Upper lobe of right lung (tissue), 1 donor: ENCODE measurements around the gene DDX39A. TPM values are rescaled to one million over a fixed set of nuclear protein-coding genes. Genes with fewer than 3 reads are reported as not detected.

Experiments used
- ATAC-seq: fragments of 200-7000 bp; cut with Tn5 transposase; one replicate; pipeline ENCODE4 v1.9.1; 2020; ENCODE audit warnings: mild to moderate bottlenecking, moderate library complexity
- DNase-seq: peaks from one replicate; pipeline ENCODE4 v3.0.0-alpha.2; 2020
- H3K27ac ChIP-seq: fragments of 200-600 bp; one replicate; pipeline ENCODE4 v1.8.0; 2022
- H3K27me3 ChIP-seq: fragments of 200-600 bp; one replicate; pipeline ENCODE4 v1.8.0; 2022; ENCODE audit warnings: mild to moderate bottlenecking
- H3K36me3 ChIP-seq: fragments of 200-600 bp; one replicate; pipeline ENCODE4 v1.8.0; 2022
- H3K4me1 ChIP-seq: fragments of 200-600 bp; one replicate; pipeline ENCODE4 v1.8.0; 2022
- H3K4me3 ChIP-seq: fragments of 200-600 bp; one replicate; pipeline ENCODE4 v1.8.0; 2022; ENCODE audit warnings: mild to moderate bottlenecking
- H3K9me3 ChIP-seq: fragments of 200-600 bp; one replicate; pipeline ENCODE4 v1.8.0; 2022
- intact Hi-C: fragments of 100-400 bp; cut with DNase I; formaldehyde crosslinking; loops from one replicate; pipeline ENCODE4 v1.11.0; 2022
- total RNA-seq: library from RNA; stranded (reverse); fragmentation: NEBNext Ultra II Directional; extraction: Animal tissue kit (Norgen Biotek cat#: 25700); gene quantifications from one replicate; pipeline ENCODE4 v1.2.1, GENCODE V29; 2021
- TF ChIP-seq, protein P1 (sequence below): fragments of 200-600 bp; IDR thresholded peaks from one replicate; pipeline ENCODE4 v1.8.0; 2022; ENCODE audit warnings: antibody characterized with exemption
- donor health status: DM: no; HTN: yes; CAD: no; lungs with severe emphysema.

The DDX39A gene
- total RNA-seq, 1 donor from 2014 or later, result 63.0 TPM

DNA sequence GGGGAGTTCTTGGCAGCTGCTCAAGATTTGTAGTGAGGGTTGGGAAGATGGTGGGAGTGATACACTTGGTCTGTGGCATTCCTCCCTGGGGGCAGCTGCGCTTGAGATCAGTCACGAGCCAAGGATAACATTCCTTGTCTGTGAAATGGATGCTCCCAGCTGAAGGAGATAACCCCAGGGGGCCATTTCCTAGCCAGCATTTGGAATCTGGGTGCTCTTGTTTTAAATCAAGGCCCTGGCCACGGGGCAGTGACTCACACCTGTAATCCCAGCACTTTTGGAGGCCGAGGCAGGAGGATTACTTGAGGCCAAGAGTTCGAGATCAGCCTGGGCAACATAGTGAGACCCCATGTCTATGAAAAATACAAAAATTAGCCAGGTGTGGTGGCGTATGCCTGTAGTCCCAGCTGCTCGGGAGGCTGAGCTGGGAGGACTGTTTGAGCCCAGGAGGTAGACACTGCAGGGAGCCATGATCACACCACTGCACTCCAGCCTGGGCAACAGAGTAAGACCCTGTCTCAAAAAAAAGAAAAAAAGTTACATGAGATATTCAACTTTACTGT, 18.5 kb upstream of the DDX39A start:
- TF ChIP-seq, protein P1, sequence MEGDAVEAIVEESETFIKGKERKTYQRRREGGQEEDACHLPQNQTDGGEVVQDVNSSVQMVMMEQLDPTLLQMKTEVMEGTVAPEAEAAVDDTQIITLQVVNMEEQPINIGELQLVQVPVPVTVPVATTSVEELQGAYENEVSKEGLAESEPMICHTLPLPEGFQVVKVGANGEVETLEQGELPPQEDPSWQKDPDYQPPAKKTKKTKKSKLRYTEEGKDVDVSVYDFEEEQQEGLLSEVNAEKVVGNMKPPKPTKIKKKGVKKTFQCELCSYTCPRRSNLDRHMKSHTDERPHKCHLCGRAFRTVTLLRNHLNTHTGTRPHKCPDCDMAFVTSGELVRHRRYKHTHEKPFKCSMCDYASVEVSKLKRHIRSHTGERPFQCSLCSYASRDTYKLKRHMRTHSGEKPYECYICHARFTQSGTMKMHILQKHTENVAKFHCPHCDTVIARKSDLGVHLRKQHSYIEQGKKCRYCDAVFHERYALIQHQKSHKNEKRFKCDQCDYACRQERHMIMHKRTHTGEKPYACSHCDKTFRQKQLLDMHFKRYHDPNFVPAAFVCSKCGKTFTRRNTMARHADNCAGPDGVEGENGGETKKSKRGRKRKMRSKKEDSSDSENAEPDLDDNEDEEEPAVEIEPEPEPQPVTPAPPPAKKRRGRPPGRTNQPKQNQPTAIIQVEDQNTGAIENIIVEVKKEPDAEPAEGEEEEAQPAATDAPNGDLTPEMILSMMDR, result no peak
- Histone ChIP-seq H3K27me3 (no peaks in the 10 kb centered on the region), H3K4me3 (no peak overlapping the region), H3K36me3 (peaks cover 18% of the 10 kb centered on the region), H3K4me1 (peaks cover 52% of the 10 kb centered on the region), H3K9me3 (no peaks in the 10 kb centered on the region), H3K27ac (no peak overlapping the region)
- intact Hi-C loops, result no loop called here
- ATAC-seq, result no peak
- no peak for DNase-seq

DNA sequence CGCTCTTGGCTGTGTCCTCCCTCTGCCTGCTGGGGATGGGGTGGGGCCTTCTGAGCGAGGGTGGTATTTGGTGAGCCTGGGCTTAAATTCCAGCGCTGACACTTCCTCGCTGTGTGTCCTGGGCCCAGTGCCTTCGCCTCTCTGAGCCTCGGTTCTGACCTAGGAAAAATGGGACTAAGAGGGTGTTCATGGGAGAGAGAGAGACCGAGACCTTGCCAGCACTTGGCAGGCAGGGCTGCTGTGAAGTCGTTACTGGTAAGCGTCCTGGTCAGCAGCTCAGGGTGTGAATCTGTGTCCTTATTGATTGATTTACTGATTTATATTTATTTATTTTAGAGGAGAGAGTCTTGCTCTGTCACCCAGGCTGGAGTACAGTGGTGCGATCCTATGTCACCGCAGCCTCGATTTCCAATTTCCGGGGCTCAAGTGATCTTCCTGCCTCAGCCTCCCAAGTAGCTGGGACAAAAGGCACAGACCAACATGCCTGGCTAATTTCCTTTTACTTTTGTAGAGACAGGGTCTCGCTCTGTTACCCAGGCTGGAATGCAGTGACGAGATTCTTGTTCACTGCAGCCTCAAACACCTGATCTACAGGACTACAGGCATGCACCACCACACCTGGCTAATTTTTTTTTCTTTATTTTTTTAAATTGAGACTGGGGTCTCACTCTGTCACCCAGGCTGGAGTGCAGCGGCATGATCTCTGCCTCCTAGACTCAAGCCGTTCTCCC, 16.3 kb upstream of the DDX39A start:
- Histone ChIP-seq H3K27ac (peak overlapping the region; percentile 86), H3K4me3 (peak overlapping the region; percentile 89), H3K27me3 (no peaks in the 10 kb centered on the region), H3K9me3 (no peaks in the 10 kb centered on the region), H3K36me3 (no peaks in the 10 kb centered on the region), H3K4me1 (peaks cover 52% of the 10 kb centered on the region)
- DNase-seq, result no peak
- intact Hi-C loops, result no loop called here
- ATAC-seq, result no peak
- TF ChIP-seq, protein P1, result no peak

DNA sequence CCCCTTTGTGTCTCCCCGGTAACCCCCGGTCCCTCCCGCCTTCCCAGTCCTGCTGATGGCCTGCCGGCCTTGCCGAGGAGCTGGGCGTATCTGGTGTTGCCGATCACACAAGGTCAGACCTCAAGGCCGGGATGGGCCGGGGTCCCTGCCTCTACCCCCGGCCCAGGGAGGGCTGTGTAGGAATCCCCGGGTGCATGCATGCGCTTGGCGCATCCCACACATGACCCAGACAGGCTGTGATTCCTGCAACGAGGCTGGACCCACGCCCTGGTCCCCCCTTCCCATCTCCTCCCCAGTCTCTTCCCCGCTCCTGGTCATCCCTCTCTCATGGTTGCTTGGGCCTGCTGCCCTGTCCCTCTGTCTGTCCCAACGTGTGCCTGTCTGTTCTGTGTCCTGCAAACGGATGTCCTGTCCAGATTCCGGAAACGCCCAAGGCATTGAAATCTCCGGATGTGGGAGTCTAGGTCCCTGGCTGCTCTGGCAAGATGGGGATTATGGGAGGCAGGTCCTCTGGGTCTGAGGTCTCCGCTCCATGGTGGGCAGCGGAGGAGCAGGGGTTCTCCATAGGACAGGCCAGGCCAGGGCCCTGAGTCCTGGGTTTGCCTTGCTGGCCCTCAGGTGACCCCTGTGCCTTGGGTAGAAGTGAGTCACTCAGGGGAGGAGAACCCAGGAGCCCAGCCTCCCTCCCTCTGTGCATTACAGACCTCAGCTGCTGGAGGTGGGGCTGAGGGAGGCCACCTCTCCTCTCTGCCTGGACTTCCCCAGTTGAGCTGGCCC, 15.6 kb upstream of the DDX39A start:
- TF ChIP-seq, protein P1, result no peak
- Histone ChIP-seq H3K4me1 (peaks cover 46% of the 10 kb centered on the region), H3K27ac (peak overlapping the region; percentile 86), H3K9me3 (no peaks in the 10 kb centered on the region), H3K4me3 (peak overlapping the region; percentile 89), H3K27me3 (no peaks in the 10 kb centered on the region), H3K36me3 (no peaks in the 10 kb centered on the region)
- ATAC-seq (peak; percentile 75), DNase-seq (peak; percentile 74)
- intact Hi-C loops, result no loop called here

DNA sequence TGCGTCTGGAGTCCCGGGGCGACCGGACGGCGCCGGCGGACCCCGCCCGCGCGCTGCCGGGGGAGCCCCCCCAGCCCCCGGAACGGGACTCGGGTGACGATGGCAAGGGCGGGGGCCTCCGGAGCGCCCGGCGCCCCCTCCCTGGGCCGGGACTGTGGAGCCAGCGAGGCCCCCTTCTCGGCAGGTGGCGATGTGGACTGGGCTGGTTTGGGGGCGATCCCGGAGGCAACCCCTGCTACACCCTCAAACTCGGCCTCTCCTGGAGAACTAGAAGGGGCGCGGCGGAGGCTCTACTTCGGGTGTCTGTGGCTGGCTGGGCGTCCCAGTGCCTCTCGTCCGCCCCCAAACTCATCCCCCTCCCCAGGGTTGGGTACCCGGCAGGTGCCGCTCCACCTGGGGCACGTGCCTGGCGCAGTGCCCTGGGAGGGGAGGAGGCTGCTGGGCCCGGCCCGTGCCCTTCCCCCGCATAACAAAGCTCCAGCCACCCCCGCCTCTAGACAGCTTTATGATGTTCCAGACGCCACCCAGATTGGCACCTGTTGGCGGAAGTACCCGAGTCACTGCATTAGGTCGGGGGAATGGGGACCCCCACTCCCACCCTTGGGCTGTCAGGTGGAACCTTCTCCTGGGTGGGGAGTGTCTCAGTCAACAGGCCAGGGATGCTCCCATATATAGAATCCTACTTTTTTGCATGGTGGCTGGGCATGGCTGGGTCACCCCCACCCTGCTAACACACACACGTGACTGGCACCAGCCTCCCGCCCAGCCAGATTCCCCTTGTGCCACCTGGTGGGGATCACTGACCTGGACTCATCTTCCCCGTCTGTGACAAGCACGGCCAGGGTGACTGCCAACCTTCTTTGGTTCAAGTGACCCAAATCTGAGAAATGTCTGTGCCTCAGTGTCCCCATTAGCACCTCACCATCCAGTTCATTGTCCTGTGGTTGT, 14.7 kb upstream of the DDX39A start:
- no peaks in the 10 kb centered on the region for H3K9me3 ChIP-seq
- H3K27ac ChIP-seq, result peak overlapping the region; percentile 86
- H3K4me3 ChIP-seq, result peak overlapping the region; percentile 89
- peak; percentile 57 for ATAC-seq
- no peaks in the 10 kb centered on the region for H3K27me3 ChIP-seq
- intact Hi-C loops, result no loop called here
- peaks cover 37% of the 10 kb centered on the region for H3K4me1 ChIP-seq
- TF ChIP-seq, protein P1, result no peak
- no peaks in the 10 kb centered on the region for H3K36me3 ChIP-seq
- DNase-seq, result peak; percentile 79
